ENCODE measurements around the gene RPUSD3.

- peak; percentile 21; the same call in 1 of the 2 replicates for TF ChIP-seq CTCF (IDR thresholded peaks at IDR 0.05; ENCODE audit: low read length)
- TF ChIP-seq EZH2 (IDR thresholded peaks at IDR 0.05; ENCODE audit: borderline replicate concordance, low read length) = no peak
Measured at GRCh38 chr3:9862391-9863057, 18.7 kb upstream of the RPUSD3 start.
